ENCODE data around the gene AGMO. TPM values are rescaled to one million over a fixed set of nuclear protein-coding genes. Genes with fewer than 3 reads are reported as not detected.

The AGMO gene
- total and polyA plus RNA-seq, 2 donors (not counting 1 experiment from before 2014, with no cell fraction given): not detected

- H2AFZ ChIP-seq (ENCODE audit: insufficient read depth, low read depth, low read length, poor library complexity, severe bottlenecking): no peak overlapping the region
- TF ChIP-seq EZH2 (IDR thresholded peaks at IDR 0.05; ENCODE audit: borderline replicate concordance, insufficient read depth, low read depth, low read length, poor library complexity, severe bottlenecking) (no peak), CTCF (IDR thresholded peaks at IDR 0.05) (no peak)
- no CpG with 5 or more reads among the region's 2 CpGs for WGBS (ENCODE audit: insufficient coverage)
- H3K4me3 Mint-ChIP-seq: no peak overlapping the region
- ChIA-PET CTCF (no interaction called here), POLR2A (no interaction called here)
- no peaks in the 10 kb centered on the region for H3K27me3 Mint-ChIP-seq
- no peak overlapping the region for H3K9ac ChIP-seq (ENCODE audit: low read length)
- DNase-seq (no peak), ATAC-seq (ENCODE audit: low read depth) (no peak)
- H3K4me1 Mint-ChIP-seq: no peaks in the 10 kb centered on the region
- H3K9me3 Mint-ChIP-seq (ENCODE audit: insufficient read depth): no peaks in the 10 kb centered on the region
- H3K79me2 ChIP-seq (ENCODE audit: control insufficient read depth, insufficient read depth, low read length): no peaks in the 10 kb centered on the region
- H3K27me3 ChIP-seq (replicated peaks in 1 of 4; ENCODE audit: control extremely low read depth in 1 of 4, control insufficient read depth in 3 of 4, insufficient read depth in 4 of 4, low read length in 3 of 4): no peaks in the 10 kb centered on the region
- H3K4me2 ChIP-seq (replicated peaks; ENCODE audit: low read depth, low read length, poor library complexity, severe bottlenecking): no peak overlapping the region
- no peaks in the 10 kb centered on the region for H3K36me3 ChIP-seq (replicated peaks in 1 of 2; ENCODE audit: control extremely low read depth in 1 of 2, control insufficient read depth in 1 of 2, extremely low read depth in 1 of 2, insufficient read depth in 2 of 2, low read length in 1 of 2)
- no peaks in the 10 kb centered on the region for H3K9me3 ChIP-seq (ENCODE audit: control extremely low read depth in 1 of 3, control insufficient read depth in 2 of 3, insufficient read depth in 1 of 3, low read length in 2 of 3)
- no peak overlapping the region for H3K4me3 ChIP-seq (ENCODE audit: control extremely low read depth in 1 of 5, extremely low read depth in 1 of 5, insufficient read depth in 1 of 5, low read depth in 2 of 5, low read length in 4 of 5)
- H3K4me1 ChIP-seq (ENCODE audit: control insufficient read depth in 2 of 2, insufficient read depth in 2 of 2, low read length in 2 of 2): no peaks in the 10 kb centered on the region
- no peaks in the 10 kb centered on the region for H4K20me1 ChIP-seq (ENCODE audit: control insufficient read depth, insufficient read depth, low read length, poor library complexity, severe bottlenecking)
- no peak overlapping the region for H3K27ac ChIP-seq (ENCODE audit: low read length in 2 of 2)
- H3K27ac Mint-ChIP-seq: no peak overlapping the region
- intact Hi-C loops (cut with micrococcal nuclease): no loop called here
Measured at GRCh38 chr7:15546272-15546792, 15.5 kb downstream of the AGMO start.

GRCh38 chr7:15544050-15544449 lies 17.8 kb downstream of the AGMO start:
- no peak for DNase-seq
- H3K4me3 Mint-ChIP-seq: no peak overlapping the region
- no peak for TF ChIP-seq CTCF (IDR thresholded peaks at IDR 0.05)
- no peak for TF ChIP-seq EZH2 (IDR thresholded peaks at IDR 0.05; ENCODE audit: borderline replicate concordance, insufficient read depth, low read depth, low read length, poor library complexity, severe bottlenecking)
- H3K9me3 Mint-ChIP-seq (ENCODE audit: insufficient read depth): peaks cover 4% of the 10 kb centered on the region
- no peaks in the 10 kb centered on the region for H3K27me3 Mint-ChIP-seq
- Histone ChIP-seq H3K79me2 (ENCODE audit: control insufficient read depth, insufficient read depth, low read length) (no peaks in the 10 kb centered on the region), H3K4me3 (ENCODE audit: control extremely low read depth in 1 of 5, extremely low read depth in 1 of 5, insufficient read depth in 1 of 5, low read depth in 2 of 5, low read length in 4 of 5) (no peak overlapping the region), H2AFZ (ENCODE audit: insufficient read depth, low read depth, low read length, poor library complexity, severe bottlenecking) (no peak overlapping the region), H3K9me3 (ENCODE audit: control extremely low read depth in 1 of 3, control insufficient read depth in 2 of 3, insufficient read depth in 1 of 3, low read length in 2 of 3) (no peaks in the 10 kb centered on the region), H3K4me2 (replicated peaks; ENCODE audit: low read depth, low read length, poor library complexity, severe bottlenecking) (no peak overlapping the region), H3K9ac (ENCODE audit: low read length) (no peak overlapping the region), H3K36me3 (replicated peaks in 1 of 2; ENCODE audit: control extremely low read depth in 1 of 2, control insufficient read depth in 1 of 2, extremely low read depth in 1 of 2, insufficient read depth in 2 of 2, low read length in 1 of 2) (no peaks in the 10 kb centered on the region), H4K20me1 (ENCODE audit: control insufficient read depth, insufficient read depth, low read length, poor library complexity, severe bottlenecking) (no peaks in the 10 kb centered on the region), H3K27ac (ENCODE audit: low read length in 2 of 2) (no peak overlapping the region), H3K4me1 (ENCODE audit: control insufficient read depth in 2 of 2, insufficient read depth in 2 of 2, low read length in 2 of 2) (no peaks in the 10 kb centered on the region), H3K27me3 (replicated peaks in 1 of 4; ENCODE audit: control extremely low read depth in 1 of 4, control insufficient read depth in 3 of 4, insufficient read depth in 4 of 4, low read length in 3 of 4) (no peaks in the 10 kb centered on the region)
- no peak for ATAC-seq (ENCODE audit: low read depth)
- no peaks in the 10 kb centered on the region for H3K4me1 Mint-ChIP-seq
- intact Hi-C loops (cut with micrococcal nuclease): no loop called here
- ChIA-PET POLR2A (no interaction called here), CTCF (no interaction called here)
- WGBS (ENCODE audit: insufficient coverage): 90% methylated on average over 2 of the region's 2 CpGs
- no peak overlapping the region for H3K27ac Mint-ChIP-seq

Measured in B cell (primary cell).